Lower leg skin (tissue), 4 donors: ENCODE measurements around the gene SSUH2. TPM values are rescaled to one million over a fixed set of nuclear protein-coding genes. Genes with fewer than 3 reads are reported as not detected.

Experiments
- DNase-seq, 2 donors: peaks; one replicate each; pipeline ENCODE4 v3.0.0-alpha.2; 2019; ENCODE audit warnings: low spot score in 2 of 2
- H3K4me3 ChIP-seq: fragments of 200-600 bp; sonication (generic); 2 replicates; pipeline ENCODE4 v1.5.1; 2017; ENCODE audit warnings: mild to moderate bottlenecking, low read depth; ENCODE audit not compliant: poor library complexity, severe bottlenecking
- POLR2A ChIP-seq, 2 donors: fragments of 450-650 bp; IDR thresholded peaks; one replicate each; pipeline ENCODE4 v1.6.1; 2016 to 2017; ENCODE audit warnings: antibody characterized with exemption in 2 of 2, mild to moderate bottlenecking in 1 of 2, moderate library complexity in 1 of 2
- WGBS, 2 donors: methylation state at CpG; one replicate each; pipeline ENCODE4 v1.1.5; 2018; 5-methylcytosine and 5-hydroxymethylcytosine counted together
- intact Hi-C: fragments of 100-400 bp; cut with DNase I; formaldehyde crosslinking; loops from one replicate; pipeline ENCODE4 v1.15.0; 2023; ENCODE audit warnings: low total_unique reads
- total RNA-seq, 4 donors: library from RNA; depleted of rRNA; stranded (reverse); fragments of >200 nt; gene quantifications; one replicate each; pipeline ENCODE4 v1.1.0, GENCODE V29; 2016
- TF ChIP-seq, protein P1 (sequence below), 3 donors: fragments of 450-650 bp; IDR thresholded peaks; one replicate each; pipeline ENCODE4 v1.5.1; 2016; ENCODE audit warnings: antibody characterized with exemption in 3 of 3, mild to moderate bottlenecking in 3 of 3, moderate library complexity in 2 of 3

The SSUH2 gene
- total RNA-seq, 4 donors from 2014 or later, result 0.52 to 0.76 TPM; not detected in 2

DNA sequence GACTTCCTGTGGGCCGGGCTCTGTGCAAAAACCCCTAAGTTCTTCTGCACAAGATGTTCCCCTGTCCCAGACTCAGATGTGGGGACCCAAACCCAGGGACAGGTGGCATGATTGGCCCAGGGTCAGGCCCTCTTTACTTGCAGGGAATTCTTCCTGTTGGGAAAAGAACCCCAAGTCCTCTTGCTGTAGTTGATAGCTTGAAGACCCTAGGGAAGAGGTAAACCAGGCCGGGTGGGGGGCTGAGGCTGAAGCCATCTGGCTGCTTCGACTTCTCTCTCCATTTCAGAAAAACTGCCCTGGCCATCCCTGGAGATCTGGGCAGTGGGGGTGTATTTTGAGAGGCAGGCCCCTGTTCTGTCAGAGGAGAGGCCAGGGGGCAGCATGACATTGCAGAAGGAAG lies 23.5 kb downstream of the SSUH2 start:
- no peak overlapping the region for H3K4me3 ChIP-seq
- intact Hi-C loops, result loop anchor here (5.0 kb wide), 1 partner anchor 179 kb away; no protein-coding TSS in a partner anchor
- TF ChIP-seq POLR2A (IDR thresholded peaks at IDR 0.05), result no peak
- TF ChIP-seq, protein P1, sequence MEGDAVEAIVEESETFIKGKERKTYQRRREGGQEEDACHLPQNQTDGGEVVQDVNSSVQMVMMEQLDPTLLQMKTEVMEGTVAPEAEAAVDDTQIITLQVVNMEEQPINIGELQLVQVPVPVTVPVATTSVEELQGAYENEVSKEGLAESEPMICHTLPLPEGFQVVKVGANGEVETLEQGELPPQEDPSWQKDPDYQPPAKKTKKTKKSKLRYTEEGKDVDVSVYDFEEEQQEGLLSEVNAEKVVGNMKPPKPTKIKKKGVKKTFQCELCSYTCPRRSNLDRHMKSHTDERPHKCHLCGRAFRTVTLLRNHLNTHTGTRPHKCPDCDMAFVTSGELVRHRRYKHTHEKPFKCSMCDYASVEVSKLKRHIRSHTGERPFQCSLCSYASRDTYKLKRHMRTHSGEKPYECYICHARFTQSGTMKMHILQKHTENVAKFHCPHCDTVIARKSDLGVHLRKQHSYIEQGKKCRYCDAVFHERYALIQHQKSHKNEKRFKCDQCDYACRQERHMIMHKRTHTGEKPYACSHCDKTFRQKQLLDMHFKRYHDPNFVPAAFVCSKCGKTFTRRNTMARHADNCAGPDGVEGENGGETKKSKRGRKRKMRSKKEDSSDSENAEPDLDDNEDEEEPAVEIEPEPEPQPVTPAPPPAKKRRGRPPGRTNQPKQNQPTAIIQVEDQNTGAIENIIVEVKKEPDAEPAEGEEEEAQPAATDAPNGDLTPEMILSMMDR (IDR thresholded peaks at IDR 0.05), result no peak
- 86 to 91% methylated on average over 3 of the region's 3 CpGs for WGBS, 2 donors
- peak in 1 of 2 donors; percentile 68 for DNase-seq

DNA sequence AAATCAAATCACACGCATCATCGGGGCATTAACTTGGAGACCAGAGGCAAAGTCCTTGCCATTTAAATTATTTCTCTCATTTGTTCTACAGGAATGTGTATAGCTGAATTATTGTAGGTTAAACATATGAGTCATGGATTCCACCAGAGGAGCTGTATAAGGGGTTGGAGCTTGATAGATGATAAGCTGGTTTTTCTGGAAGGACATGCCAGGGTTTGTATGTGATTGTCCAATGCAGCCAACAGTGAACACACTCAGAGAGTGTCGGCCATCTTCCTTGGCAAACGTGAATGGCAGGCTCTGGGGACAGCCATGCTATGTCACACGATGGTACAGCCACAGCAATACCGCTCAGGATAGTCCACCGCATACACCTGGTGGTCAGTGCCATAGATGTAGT lies 25.1 kb downstream of the SSUH2 start:
- intact Hi-C loops, result no loop called here
- 71 to 74% methylated on average over 7 of the region's 7 CpGs for WGBS, 2 donors
- no peak for TF ChIP-seq POLR2A (IDR thresholded peaks at IDR 0.05)
- TF ChIP-seq, protein P1 (IDR thresholded peaks at IDR 0.05), result no peak
- no peak for DNase-seq
- H3K4me3 ChIP-seq, result no peak overlapping the region

DNA sequence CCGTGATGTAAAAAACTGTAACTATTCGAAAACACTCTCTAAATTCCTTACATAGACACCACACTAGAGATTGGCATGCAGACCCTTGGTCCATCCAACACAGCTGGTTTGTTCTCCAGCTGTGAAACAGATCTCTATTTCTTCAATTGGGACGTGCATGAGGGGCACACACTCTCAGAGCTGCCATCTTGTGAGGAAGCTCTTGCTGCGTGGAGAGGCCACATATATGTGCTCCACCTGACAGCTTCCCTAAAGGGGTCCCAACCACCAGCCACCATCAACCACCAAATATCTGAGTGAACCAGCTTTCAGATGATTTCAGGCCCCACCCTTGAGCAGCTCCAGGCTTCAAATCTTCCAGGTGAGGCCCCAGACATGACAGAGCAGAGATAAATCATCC lies 25.6 kb downstream of the SSUH2 start:
- 95 to 96% methylated on average over 4 of the region's 4 CpGs for WGBS, 2 donors
- TF ChIP-seq, protein P1 (IDR thresholded peaks at IDR 0.05), result no peak
- no peak for TF ChIP-seq POLR2A (IDR thresholded peaks at IDR 0.05)
- intact Hi-C loops, result no loop called here
- no peak overlapping the region for H3K4me3 ChIP-seq
- peak in 1 of 2 donors; percentile 23 for DNase-seq

DNA sequence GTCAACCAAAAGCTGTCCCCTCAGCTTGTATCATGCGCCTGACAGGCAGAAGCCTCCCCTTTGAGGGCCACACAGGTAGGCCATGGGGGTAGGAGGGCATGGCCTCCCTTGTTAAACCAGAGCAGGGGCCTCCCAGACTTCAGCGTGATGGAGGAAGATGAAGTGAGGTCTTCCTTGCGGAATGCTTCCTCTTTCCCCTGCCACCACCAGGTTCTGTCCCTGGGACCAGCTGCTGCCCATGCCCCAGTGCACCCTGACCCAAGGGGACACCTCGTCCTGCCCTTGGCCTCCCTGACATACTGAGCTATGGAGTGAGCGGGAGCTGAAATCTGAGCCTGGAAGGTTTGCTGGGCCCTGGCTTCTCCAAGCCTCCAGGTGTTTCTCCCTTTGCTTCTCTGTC lies 26.7 kb downstream of the SSUH2 start:
- DNase-seq, result no peak

DNA sequence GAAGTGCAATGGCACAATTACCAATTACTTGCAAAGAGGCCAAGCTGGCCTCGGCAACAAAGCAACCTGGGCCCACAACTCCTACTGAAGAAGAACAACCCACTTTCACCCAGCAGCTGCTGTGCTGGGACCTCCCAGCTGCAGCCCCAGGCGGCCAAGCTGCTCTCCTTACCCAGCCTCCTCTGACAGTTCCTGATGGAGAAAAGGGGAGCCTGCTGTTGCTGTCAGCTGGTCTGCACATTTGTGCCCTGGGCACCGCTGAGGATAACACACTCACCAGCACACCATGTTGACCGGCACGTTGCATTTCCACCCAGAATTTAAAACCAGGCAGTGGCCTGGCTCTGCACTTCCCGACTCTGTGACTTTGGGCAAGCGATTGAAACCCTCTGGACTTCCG lies 33.6 kb downstream of the SSUH2 start:
- 83 to 91% methylated on average over 8 of the region's 8 CpGs for WGBS, 2 donors
- DNase-seq, result peak in 1 of 2 donors; percentile 34
- intact Hi-C loops, result no loop called here
- no peak for TF ChIP-seq POLR2A (IDR thresholded peaks at IDR 0.05)
- TF ChIP-seq, protein P1 (IDR thresholded peaks at IDR 0.05), result no peak
- H3K4me3 ChIP-seq, result no peak overlapping the region

More for the DNA sequence above, 26.7 kb downstream of the SSUH2 start:
- intact Hi-C loops, result no loop called here
- no peak overlapping the region for H3K4me3 ChIP-seq
- TF ChIP-seq POLR2A (IDR thresholded peaks at IDR 0.05), result no peak
- TF ChIP-seq, protein P1 (IDR thresholded peaks at IDR 0.05), result no peak
- 96 to 98% methylated on average over 5 of the region's 5 CpGs for WGBS, 2 donors

DNA sequence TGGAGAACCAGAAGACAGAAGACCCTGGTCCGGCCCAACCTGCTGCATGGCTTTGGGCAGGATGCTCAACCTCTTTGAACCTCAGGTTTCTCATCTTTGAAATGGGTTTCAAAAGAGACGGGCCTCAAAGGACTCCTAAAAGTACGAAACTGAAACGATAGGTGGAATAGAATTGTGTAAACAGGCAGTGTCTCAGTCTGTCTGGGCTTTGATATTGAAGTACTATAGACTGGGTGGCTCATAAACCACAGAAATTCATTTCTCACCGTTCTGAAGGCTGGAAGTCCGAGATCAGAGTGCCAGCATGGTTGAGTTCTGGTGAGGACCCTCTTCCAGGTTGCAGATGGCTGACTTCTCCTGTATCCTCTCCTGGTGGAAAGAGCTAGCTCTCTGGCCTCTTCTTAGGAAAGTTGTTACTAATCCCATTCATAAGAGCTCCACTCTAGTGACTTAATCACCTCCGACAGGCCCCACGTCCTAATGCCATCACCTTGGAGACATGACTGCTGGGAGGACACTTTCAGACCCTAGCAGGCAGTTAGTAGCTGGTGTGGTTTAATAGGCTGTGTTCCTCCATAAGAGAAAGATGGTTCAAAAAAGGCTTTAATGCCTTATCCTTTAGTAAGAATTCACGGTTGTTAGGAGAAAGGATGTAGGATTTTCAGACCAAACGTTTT lies 35.7 kb downstream of the SSUH2 start:
- TF ChIP-seq, protein P1 (IDR thresholded peaks at IDR 0.05), result no peak
- TF ChIP-seq POLR2A (IDR thresholded peaks at IDR 0.05), result no peak

More for the DNA sequence above, 35.7 kb downstream of the SSUH2 start:
- H3K4me3 ChIP-seq, result no peak overlapping the region
- DNase-seq, result peak in 1 of 2 donors; percentile 14
- intact Hi-C loops, result no loop called here
- WGBS, 2 donors, result 86 to 88% methylated on average over 10 of the region's 10 CpGs
